ENCODE results near the gene EBF4. TPM values are rescaled to one million over a fixed set of nuclear protein-coding genes. Genes with fewer than 3 reads are reported as not detected.

The EBF4 gene
- total RNA-seq, 1 experiment from 2014 or later: 11.4 TPM

- ChIA-PET CTCF (no interaction called here), POLR2A (no interaction called here), RAD21 (ENCODE audit: low non-redundant PET in 1 of 2, low total read pairs in 2 of 2, uncharacterized antibody in 2 of 2, unreplicated experiment in 2 of 2) (no interaction called here)
- Histone ChIP-seq H3K9me3 (ENCODE audit: control insufficient read depth in 1 of 2, insufficient read depth in 1 of 2, low read depth in 1 of 2, low read length in 2 of 2) (no peaks in the 10 kb centered on the region), H3K4me2 (ENCODE audit: low read length) (no peak overlapping the region), H3K9ac (ENCODE audit: low read length) (no peak overlapping the region), H2AFZ (ENCODE audit: low read depth, low read length, poor library complexity, severe bottlenecking) (no peak overlapping the region), H3K36me3 (ENCODE audit: control insufficient read depth in 1 of 2, insufficient read depth in 2 of 2, low read length in 2 of 2) (no peaks in the 10 kb centered on the region), H3K79me2 (ENCODE audit: insufficient read depth, low read length) (no peaks in the 10 kb centered on the region), H3K9me2 (ENCODE audit: insufficient read depth) (no peaks in the 10 kb centered on the region), H3K4me1 (ENCODE audit: control insufficient read depth in 1 of 2, insufficient read depth in 2 of 2, low read length in 2 of 2) (peaks cover 6 to 20% of the 10 kb centered on the region in 2 experiments; a peak in 3 of 4 replicates), H4K20me1 (ENCODE audit: insufficient read depth) (no peaks in the 10 kb centered on the region), H3K27ac (ENCODE audit: low read depth, low read length) (no peak overlapping the region), H3K27me3 (ENCODE audit: insufficient read depth, low read length) (no peaks in the 10 kb centered on the region), H3K4me3 (replicated peaks in 1 of 2; ENCODE audit: low read depth in 1 of 2, low read length in 2 of 2) (no peak overlapping the region)
- TF ChIP-seq ZNF274 (IDR thresholded peaks at IDR 0.05; ENCODE audit: low read depth, low read length): no peak
- TF ChIP-seq JUND (IDR thresholded peaks at IDR 0.05): no peak
- TF ChIP-seq, protein P1, sequence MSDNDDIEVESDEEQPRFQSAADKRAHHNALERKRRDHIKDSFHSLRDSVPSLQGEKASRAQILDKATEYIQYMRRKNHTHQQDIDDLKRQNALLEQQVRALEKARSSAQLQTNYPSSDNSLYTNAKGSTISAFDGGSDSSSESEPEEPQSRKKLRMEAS (IDR thresholded peaks at IDR 0.05): no peak
- TF ChIP-seq EZH2phosphoT487 (IDR thresholded peaks at IDR 0.05; ENCODE audit: borderline replicate concordance): no peak
- TF ChIP-seq RAD21 (IDR thresholded peaks at IDR 0.05; ENCODE audit: low read depth): no peak
- no peak for TF ChIP-seq EGR1 (IDR thresholded peaks at IDR 0.05; ENCODE audit: low read depth)
- no peak for TF ChIP-seq SP1 (IDR thresholded peaks at IDR 0.05; ENCODE audit: low read depth)
- no peak for TF ChIP-seq POLR2A (IDR thresholded peaks at IDR 0.05; ENCODE audit: borderline replicate concordance, extremely low read depth, insufficient read depth, insufficient read length)
- no peak for TF ChIP-seq YY1 (IDR thresholded peaks at IDR 0.05; ENCODE audit: extremely low read depth, insufficient replicate concordance, low read depth, low read length)
- TF ChIP-seq REST (IDR thresholded peaks at IDR 0.05; ENCODE audit: low read depth): no peak
- no peak for ATAC-seq
- DNase-seq (ENCODE audit: low read depth, low spot score): no peak
- BruUV-seq (replicated peaks): no TSS peak
- intact Hi-C loops (cut with micrococcal nuclease): no loop called here
These were observed 931 bp upstream of the EBF4 start for GRCh38 chr20:2691663-2692035.
